Esophagus muscularis mucosa (tissue), 4 donors: Measurements from ENCODE around the gene NAP1L5.

Source experiments
- CTCF ChIP-seq, 3 experiments: fragments of 200-600 bp in 2 of 3; fragments of 450-650 bp in 1 of 3; sonication (generic) in 2 of 3; IDR thresholded peaks; one replicate each; pipeline ENCODE4 v1.5.1; 2017 to 2019; ENCODE audit warnings: antibody characterized with exemption in 3 of 3, mild to moderate bottlenecking in 2 of 3, moderate library complexity in 1 of 3
- EP300 ChIP-seq: sonication (generic); formaldehyde crosslinking; IDR thresholded peaks from one replicate; pipeline ENCODE4 v1.6.1; 2017; ENCODE audit warnings: antibody characterized with exemption
- POLR2A ChIP-seq: fragments of 450-650 bp; IDR thresholded peaks from one replicate; pipeline ENCODE4 v1.6.1; 2017; ENCODE audit warnings: antibody characterized with exemption, moderate library complexity, mild to moderate bottlenecking, low read depth
- POLR2AphosphoS5 ChIP-seq, 2 donors: sonication (generic); formaldehyde crosslinking; IDR thresholded peaks; one replicate each; pipeline ENCODE4 v1.6.1; 2017; ENCODE audit warnings: antibody characterized with exemption in 2 of 2

- no peak for TF ChIP-seq POLR2AphosphoS5 (IDR thresholded peaks at IDR 0.05)
- no peak for TF ChIP-seq CTCF (IDR thresholded peaks at IDR 0.05)
- no peak for TF ChIP-seq POLR2A
- TF ChIP-seq EP300 = no peak
Observed at GRCh38 chr4:88655226-88655625, 42.4 kb downstream of the NAP1L5 start.
